Measurements from ENCODE around the gene SLC6A18. TPM values are rescaled to one million over a fixed set of nuclear protein-coding genes. Genes with fewer than 3 reads are reported as not detected.

The SLC6A18 gene
- total and polyA plus RNA-seq, 2 of the 13 experiments (the other 11 are each of a cell fraction or from before 2014, with no cell fraction given) = not detected

DNA sequence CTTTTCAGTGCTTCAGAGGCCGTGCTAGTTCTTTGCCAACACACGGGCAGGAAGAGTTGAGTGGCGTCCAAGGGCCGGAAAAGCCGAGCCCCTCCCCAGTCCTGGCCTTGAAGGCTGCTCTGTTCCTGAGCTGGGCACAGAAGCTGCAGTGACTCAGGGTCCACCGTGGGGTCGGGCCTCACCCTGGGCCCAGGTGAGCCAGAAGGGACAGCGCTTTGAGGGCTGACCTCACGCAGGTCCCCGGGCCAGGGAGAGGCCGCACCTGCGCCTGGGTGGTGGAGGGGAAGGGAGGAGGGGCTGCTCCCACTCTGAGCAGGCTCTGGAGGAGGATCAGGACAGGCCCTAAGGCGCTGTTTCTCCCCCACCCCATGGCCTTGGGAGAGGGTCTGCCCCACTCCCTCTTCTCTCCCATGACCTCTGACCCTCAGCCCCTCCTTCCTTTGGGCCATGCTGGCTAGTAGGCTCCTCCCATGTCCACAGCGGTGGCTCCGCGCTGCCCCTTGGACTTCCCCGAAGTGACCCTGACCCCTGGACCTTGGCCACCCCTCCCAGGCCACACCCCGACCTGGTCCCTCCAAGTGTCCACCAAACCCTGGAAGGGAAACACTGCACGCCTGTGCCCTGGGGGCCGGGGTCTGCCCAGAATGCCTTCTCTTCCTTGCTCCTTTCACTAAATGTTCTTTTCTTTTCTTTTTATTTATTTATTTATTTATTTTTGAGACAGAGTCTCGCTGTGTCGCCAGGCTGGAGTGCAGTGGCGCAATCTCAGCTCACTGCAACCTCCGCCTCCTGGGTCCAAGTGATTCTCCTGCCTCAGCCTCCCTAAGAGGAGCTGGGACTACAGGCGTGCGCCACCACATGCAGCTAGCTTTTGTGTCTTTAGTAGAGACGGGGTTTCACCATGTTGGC, 43.5 kb upstream of the SLC6A18 start (continued):
- peak; percentile 49; the same call in 1 of the 2 replicates for TF ChIP-seq PITX1 (CRISPR knock-in tag; IDR thresholded peaks at IDR 0.05)
- TF ChIP-seq ZFY (CRISPR knock-in tag; IDR thresholded peaks at IDR 0.05) = peak; percentile 54; the same call in 1 of the 2 replicates
- TF ChIP-seq HMG20B (CRISPR knock-in tag; conservative IDR thresholded peaks at IDR 0.05) = no peak
- TF ChIP-seq STAG1 (CRISPR knock-in tag; IDR thresholded peaks at IDR 0.05) = no peak
- no peak for TF ChIP-seq ZNF773 (CRISPR knock-in tag; IDR thresholded peaks at IDR 0.05; ENCODE audit: borderline replicate concordance)
- no peak for TF ChIP-seq MAFK (conservative IDR thresholded peaks at IDR 0.05 in 1 of 2, IDR thresholded peaks at IDR 0.05 in 1 of 2; ENCODE audit: low read length in 2 of 2)
- peak; percentile 73 for TF ChIP-seq NR2F2 (IDR thresholded peaks at IDR 0.05; ENCODE audit: borderline replicate concordance, low read depth)
- TF ChIP-seq ZNF7 (CRISPR knock-in tag; IDR thresholded peaks at IDR 0.05) = peak; percentile 88
- TF ChIP-seq FOXA3 (CRISPR knock-in tag; IDR thresholded peaks at IDR 0.05) = 0 out of 2 replicates have a peak, but pooled peaks have one; percentile 41
- TF ChIP-seq, protein P1, sequence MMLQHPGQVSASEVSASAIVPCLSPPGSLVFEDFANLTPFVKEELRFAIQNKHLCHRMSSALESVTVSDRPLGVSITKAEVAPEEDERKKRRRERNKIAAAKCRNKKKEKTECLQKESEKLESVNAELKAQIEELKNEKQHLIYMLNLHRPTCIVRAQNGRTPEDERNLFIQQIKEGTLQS (CRISPR knock-in tag; IDR thresholded peaks at IDR 0.05) = 0 out of 2 replicates have a peak, but pooled peaks have one; percentile 14
- no peak for TF ChIP-seq KLF16 (CRISPR knock-in tag; IDR thresholded peaks at IDR 0.05)
- no peak for TF ChIP-seq GATA4 (IDR thresholded peaks at IDR 0.05; ENCODE audit: borderline replicate concordance, low read depth)
- TF ChIP-seq PAWR (CRISPR knock-in tag; IDR thresholded peaks at IDR 0.05; ENCODE audit: borderline replicate concordance) = no peak
- no peak for TF ChIP-seq ELF3 (CRISPR knock-in tag; IDR thresholded peaks at IDR 0.05)
- no peak for TF ChIP-seq NR1H2 (CRISPR knock-in tag; IDR thresholded peaks at IDR 0.05; ENCODE audit: borderline replicate concordance, low read depth)
- TF ChIP-seq, protein P2, sequence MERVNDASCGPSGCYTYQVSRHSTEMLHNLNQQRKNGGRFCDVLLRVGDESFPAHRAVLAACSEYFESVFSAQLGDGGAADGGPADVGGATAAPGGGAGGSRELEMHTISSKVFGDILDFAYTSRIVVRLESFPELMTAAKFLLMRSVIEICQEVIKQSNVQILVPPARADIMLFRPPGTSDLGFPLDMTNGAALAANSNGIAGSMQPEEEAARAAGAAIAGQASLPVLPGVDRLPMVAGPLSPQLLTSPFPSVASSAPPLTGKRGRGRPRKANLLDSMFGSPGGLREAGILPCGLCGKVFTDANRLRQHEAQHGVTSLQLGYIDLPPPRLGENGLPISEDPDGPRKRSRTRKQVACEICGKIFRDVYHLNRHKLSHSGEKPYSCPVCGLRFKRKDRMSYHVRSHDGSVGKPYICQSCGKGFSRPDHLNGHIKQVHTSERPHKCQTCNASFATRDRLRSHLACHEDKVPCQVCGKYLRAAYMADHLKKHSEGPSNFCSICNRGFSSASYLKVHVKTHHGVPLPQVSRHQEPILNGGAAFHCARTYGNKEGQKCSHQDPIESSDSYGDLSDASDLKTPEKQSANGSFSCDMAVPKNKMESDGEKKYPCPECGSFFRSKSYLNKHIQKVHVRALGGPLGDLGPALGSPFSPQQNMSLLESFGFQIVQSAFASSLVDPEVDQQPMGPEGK (CRISPR knock-in tag; IDR thresholded peaks at IDR 0.05) = peak; percentile 72
- no peak for TF ChIP-seq SOX13 (IDR thresholded peaks at IDR 0.05)
- TF ChIP-seq SOX13 (CRISPR knock-in tag; conservative IDR thresholded peaks at IDR 0.05 in 1 of 2, IDR thresholded peaks at IDR 0.05 in 1 of 2) = peak in 1 of 2 experiments; percentile 44; a peak in 2 of 4 replicates
- TF ChIP-seq ZNF251 (CRISPR knock-in tag; IDR thresholded peaks at IDR 0.05) = no peak
- TF ChIP-seq, protein P3, sequence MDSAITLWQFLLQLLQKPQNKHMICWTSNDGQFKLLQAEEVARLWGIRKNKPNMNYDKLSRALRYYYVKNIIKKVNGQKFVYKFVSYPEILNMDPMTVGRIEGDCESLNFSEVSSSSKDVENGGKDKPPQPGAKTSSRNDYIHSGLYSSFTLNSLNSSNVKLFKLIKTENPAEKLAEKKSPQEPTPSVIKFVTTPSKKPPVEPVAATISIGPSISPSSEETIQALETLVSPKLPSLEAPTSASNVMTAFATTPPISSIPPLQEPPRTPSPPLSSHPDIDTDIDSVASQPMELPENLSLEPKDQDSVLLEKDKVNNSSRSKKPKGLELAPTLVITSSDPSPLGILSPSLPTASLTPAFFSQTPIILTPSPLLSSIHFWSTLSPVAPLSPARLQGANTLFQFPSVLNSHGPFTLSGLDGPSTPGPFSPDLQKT (CRISPR knock-in tag; IDR thresholded peaks at IDR 0.05; ENCODE audit: borderline replicate concordance) = no peak
- peak; percentile 60 for TF ChIP-seq CREM (IDR thresholded peaks at IDR 0.05)
- TF ChIP-seq CREM (CRISPR knock-in tag; IDR thresholded peaks at IDR 0.05) = no peak
- TF ChIP-seq, protein P4, sequence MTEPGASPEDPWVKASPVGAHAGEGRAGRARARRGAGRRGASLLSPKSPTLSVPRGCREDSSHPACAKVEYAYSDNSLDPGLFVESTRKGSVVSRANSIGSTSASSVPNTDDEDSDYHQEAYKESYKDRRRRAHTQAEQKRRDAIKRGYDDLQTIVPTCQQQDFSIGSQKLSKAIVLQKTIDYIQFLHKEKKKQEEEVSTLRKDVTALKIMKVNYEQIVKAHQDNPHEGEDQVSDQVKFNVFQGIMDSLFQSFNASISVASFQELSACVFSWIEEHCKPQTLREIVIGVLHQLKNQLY (CRISPR knock-in tag; IDR thresholded peaks at IDR 0.05) = 0 out of 2 replicates have a peak, but pooled peaks have one; percentile 23
- TF ChIP-seq, protein P5, sequence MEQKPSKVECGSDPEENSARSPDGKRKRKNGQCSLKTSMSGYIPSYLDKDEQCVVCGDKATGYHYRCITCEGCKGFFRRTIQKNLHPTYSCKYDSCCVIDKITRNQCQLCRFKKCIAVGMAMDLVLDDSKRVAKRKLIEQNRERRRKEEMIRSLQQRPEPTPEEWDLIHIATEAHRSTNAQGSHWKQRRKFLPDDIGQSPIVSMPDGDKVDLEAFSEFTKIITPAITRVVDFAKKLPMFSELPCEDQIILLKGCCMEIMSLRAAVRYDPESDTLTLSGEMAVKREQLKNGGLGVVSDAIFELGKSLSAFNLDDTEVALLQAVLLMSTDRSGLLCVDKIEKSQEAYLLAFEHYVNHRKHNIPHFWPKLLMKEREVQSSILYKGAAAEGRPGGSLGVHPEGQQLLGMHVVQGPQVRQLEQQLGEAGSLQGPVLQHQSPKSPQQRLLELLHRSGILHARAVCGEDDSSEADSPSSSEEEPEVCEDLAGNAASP (CRISPR knock-in tag; IDR thresholded peaks at IDR 0.05; ENCODE audit: borderline replicate concordance) = peak; percentile 31; the same call in 1 of the 2 replicates
- TF ChIP-seq TBL1XR1 (IDR thresholded peaks at IDR 0.05; ENCODE audit: borderline replicate concordance, low read length, partially characterized antibody) = no peak

All from HepG2 (cell line).